GOT3 (cell line): ENCODE data around the gene PELI2.

Experiments
- DNase-seq: peaks from one replicate; lab custom pipeline; 2025; ENCODE audit warnings: mixed read lengths; lab: John Stamatoyannopoulos, UW

The PELI2 gene

GRCh38 chr14:56349960-56350359 is 231.7 kb downstream of the PELI2 start:
- no peak for DNase-seq
